Heart left ventricle (tissue), 13 donors: ENCODE data around the gene FRS2.

Experiments
- POLR2A ChIP-seq, 2 donors: fragments of 450-650 bp; IDR thresholded peaks; one replicate each; pipeline ENCODE4 v1.6.1; 2017; ENCODE audit warnings: antibody characterized with exemption in 2 of 2, mild to moderate bottlenecking in 2 of 2, moderate library complexity in 2 of 2
- TF ChIP-seq, protein P1 (sequence below), 12 donors: fragments of 200-600 bp; sonication (generic) in 4 of 12; IDR thresholded peaks; one replicate each; pipeline versions ENCODE4 v1.5.0 to v1.8.0; 2018 to 2022; ENCODE audit warnings: antibody characterized with exemption in 12 of 12, mild to moderate bottlenecking in 5 of 12
- donor health status: ischemic (EF 13 %, LVEDD 7.1; RV severe dilation, severe dysfunction).
- donor health status: DM: no; HTN: yes; CAD: no.
- donor health status: DM: no; HTN: no; CAD: no.
- donor health status: ischemic (EF 25% LVEDD 6.9; RV normal size, moderate dysfunction).
- donor health status: ischemic (EF 25% LVEDD 5.7; RV mildly dilated, moderate dysfunction).
- donor health status: ischemic (EF 35%, LVEDD 5.7; RV mildly dilated, moderate dysfunction).
- donor health status: nonischemic (EF 11% LVEDD 7.7; RV severe dilation, severe dysfunction).
- donor health status: DM: yes; HTN: yes; CAD: no.
- donor health status: PGD.
- donor health status: ischemic (EF 29% LVEDD 5.4; RV normal size, mild dysfunction).
- donor health status: nonischemic (EF 23%, LVEDD 6.1; RV moderate dilation, normal function).

DNA sequence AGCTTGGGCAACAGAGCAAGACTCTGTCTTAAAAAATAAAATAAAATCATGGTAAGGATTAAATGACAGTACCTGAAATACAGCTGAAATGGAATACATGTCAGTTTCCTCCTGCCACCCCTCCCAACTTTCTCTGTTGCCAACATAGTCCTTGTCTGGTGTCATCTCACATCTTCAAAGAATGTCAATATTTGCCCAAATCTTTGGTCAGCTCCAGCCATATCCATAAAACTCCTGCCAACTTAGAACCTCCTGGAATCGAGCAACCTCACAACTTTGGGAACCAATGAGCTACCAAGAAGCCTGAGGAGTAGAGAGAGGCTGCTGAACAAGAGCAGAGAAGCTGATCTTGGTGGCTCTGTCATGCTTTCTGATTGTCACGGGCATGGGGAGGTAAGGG is 151.4 kb downstream of the FRS2 start:
- TF ChIP-seq, protein P1, sequence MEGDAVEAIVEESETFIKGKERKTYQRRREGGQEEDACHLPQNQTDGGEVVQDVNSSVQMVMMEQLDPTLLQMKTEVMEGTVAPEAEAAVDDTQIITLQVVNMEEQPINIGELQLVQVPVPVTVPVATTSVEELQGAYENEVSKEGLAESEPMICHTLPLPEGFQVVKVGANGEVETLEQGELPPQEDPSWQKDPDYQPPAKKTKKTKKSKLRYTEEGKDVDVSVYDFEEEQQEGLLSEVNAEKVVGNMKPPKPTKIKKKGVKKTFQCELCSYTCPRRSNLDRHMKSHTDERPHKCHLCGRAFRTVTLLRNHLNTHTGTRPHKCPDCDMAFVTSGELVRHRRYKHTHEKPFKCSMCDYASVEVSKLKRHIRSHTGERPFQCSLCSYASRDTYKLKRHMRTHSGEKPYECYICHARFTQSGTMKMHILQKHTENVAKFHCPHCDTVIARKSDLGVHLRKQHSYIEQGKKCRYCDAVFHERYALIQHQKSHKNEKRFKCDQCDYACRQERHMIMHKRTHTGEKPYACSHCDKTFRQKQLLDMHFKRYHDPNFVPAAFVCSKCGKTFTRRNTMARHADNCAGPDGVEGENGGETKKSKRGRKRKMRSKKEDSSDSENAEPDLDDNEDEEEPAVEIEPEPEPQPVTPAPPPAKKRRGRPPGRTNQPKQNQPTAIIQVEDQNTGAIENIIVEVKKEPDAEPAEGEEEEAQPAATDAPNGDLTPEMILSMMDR (IDR thresholded peaks at IDR 0.05): no peak
- TF ChIP-seq POLR2A (IDR thresholded peaks at IDR 0.05): no peak
